Activated B cell treated with CpG ODN at 0.5 μM for 24 hours (primary cell): ENCODE data around the gene C1orf159. TPM values are rescaled to one million over a fixed set of nuclear protein-coding genes. Genes with fewer than 3 reads are reported as not detected.

Experiments used
- ATAC-seq: fragments of 200-7000 bp; cut with Tn5 transposase; one replicate; pipeline ENCODE4 v1.10.0; 2021; ENCODE audit warnings: low read depth, mild to moderate bottlenecking, moderate library complexity
- CTCF ChIA-PET: fragments of 350-600 bp; sonication (Branson Sonifier 250); formaldehyde crosslinking; loops from one replicate; lab custom pipeline; 2021; ENCODE audit warnings: antibody characterized with exemption; lab: Charles Lee
- POLR2A ChIA-PET: fragments of 350-600 bp; sonication (Branson Sonifier 250); formaldehyde crosslinking; loops from one replicate; lab custom pipeline; 2021; ENCODE audit warnings: antibody characterized with exemption; lab: Charles Lee
- DNase-seq: peaks from one replicate; pipeline ENCODE4 v3.0.0; 2022
- H3K27ac Mint-ChIP-seq: one replicate; pipeline ENCODE4 v1.8.0; 2020; ENCODE audit warnings: mixed read lengths
- H3K27me3 Mint-ChIP-seq: one replicate; pipeline ENCODE4 v1.8.0; 2021; ENCODE audit warnings: mixed read lengths
- H3K36me3 Mint-ChIP-seq: one replicate; pipeline ENCODE4 v1.8.0; 2021; ENCODE audit warnings: low read depth, mixed read lengths
- H3K4me1 Mint-ChIP-seq: one replicate; pipeline ENCODE4 v1.8.0; 2021; ENCODE audit warnings: mixed read lengths
- H3K4me3 Mint-ChIP-seq: one replicate; pipeline ENCODE4 v1.8.0; 2020; ENCODE audit warnings: mild to moderate bottlenecking, mixed read lengths
- H3K9me3 Mint-ChIP-seq: one replicate; pipeline ENCODE4 v1.8.0; 2020; ENCODE audit warnings: mixed read lengths
- CTCF ChIP-seq: fragments of 200-600 bp; IDR thresholded peaks from one replicate; pipeline ENCODE4 v1.8.0; 2022; ENCODE audit warnings: antibody characterized with exemption, mild to moderate bottlenecking
- intact Hi-C: fragments of 100-400 bp; cut with micrococcal nuclease; formaldehyde crosslinking; loops from one replicate; pipeline ENCODE4 v1.15.1; 2024
- total RNA-seq: library from RNA; stranded (reverse); gene quantifications from 2 replicates; pipeline ENCODE4 v1.2.3, GENCODE V29; 2022

C1orf159 gene
- total RNA-seq, 1 donor from 2014 or later = 26.5 TPM

- DNase-seq = no peak
- POLR2A ChIA-PET = interaction anchor here (0.7 kb wide), 1 partner anchor 11 kb away, joined by 3 read pairs; no protein-coding TSS in a partner anchor
- no peak overlapping the region for H3K27ac Mint-ChIP-seq
- H3K4me1 Mint-ChIP-seq = peaks cover 12% of the 10 kb centered on the region
- H3K27me3 Mint-ChIP-seq = peaks cover 9% of the 10 kb centered on the region
- H3K4me3 Mint-ChIP-seq = no peak overlapping the region
- intact Hi-C loops = no loop called here
- CTCF ChIA-PET = no interaction called here
- H3K9me3 Mint-ChIP-seq = no peaks in the 10 kb centered on the region
- no peak for TF ChIP-seq CTCF
- ATAC-seq = no peak
- no peaks in the 10 kb centered on the region for H3K36me3 Mint-ChIP-seq
These were observed 62.2 kb downstream of the C1orf159 start for GRCh38 chr1:1053682-1054081.

GRCh38 chr1:1053022-1053421 lies 62.9 kb downstream of the C1orf159 start:
- no peak for DNase-seq
- TF ChIP-seq CTCF = no peak
- H3K27ac Mint-ChIP-seq = no peak overlapping the region
- H3K27me3 Mint-ChIP-seq = peaks cover 4% of the 10 kb centered on the region
- CTCF ChIA-PET = no interaction called here
- peaks cover 6% of the 10 kb centered on the region for H3K4me1 Mint-ChIP-seq
- H3K36me3 Mint-ChIP-seq = no peaks in the 10 kb centered on the region
- no peaks in the 10 kb centered on the region for H3K9me3 Mint-ChIP-seq
- ATAC-seq = no peak
- POLR2A ChIA-PET = no interaction called here
- no peak overlapping the region for H3K4me3 Mint-ChIP-seq
- intact Hi-C loops = no loop called here

GRCh38 chr1:1052003-1052840 lies 63.7 kb downstream of the C1orf159 start:
- Mint-ChIP-seq H3K4me1 (peaks cover 3% of the 10 kb centered on the region), H3K27me3 (no peaks in the 10 kb centered on the region), H3K9me3 (no peaks in the 10 kb centered on the region), H3K27ac (no peak overlapping the region), H3K36me3 (no peaks in the 10 kb centered on the region), H3K4me3 (no peak overlapping the region)
- ChIA-PET POLR2A (interaction anchor here (0.9 kb wide), 1 partner anchor 10 kb away, joined by 3 read pairs; no protein-coding TSS in a partner anchor), CTCF (no interaction called here)
- intact Hi-C loops = no loop called here
- ATAC-seq (no peak), DNase-seq (no peak)
- TF ChIP-seq CTCF = no peak

- DNase-seq = no peak
- Mint-ChIP-seq H3K4me1 (peaks cover 3% of the 10 kb centered on the region), H3K9me3 (no peaks in the 10 kb centered on the region), H3K27me3 (no peaks in the 10 kb centered on the region), H3K36me3 (no peaks in the 10 kb centered on the region), H3K4me3 (no peak overlapping the region), H3K27ac (no peak overlapping the region)
- ChIA-PET CTCF (interaction anchor here (1.2 kb wide), 1 partner anchor 12 kb away, joined by 6 read pairs; no protein-coding TSS in a partner anchor), POLR2A (interaction anchor here (0.9 to 1.5 kb wide), 4 partner anchors 8 to 13 kb away, joined by 3 to 8 read pairs (median 5); no protein-coding TSS in a partner anchor)
- intact Hi-C loops = no loop called here
- TF ChIP-seq CTCF = no peak
- ATAC-seq = no peak
These were observed 64.6 kb downstream of the C1orf159 start for GRCh38 chr1:1051127-1051810.

- POLR2A ChIA-PET = interaction anchor here (0.9 to 1.5 kb wide), 3 partner anchors 9 to 13 kb away, joined by 5 to 8 read pairs (median 5); no protein-coding TSS in a partner anchor
- Mint-ChIP-seq H3K9me3 (no peaks in the 10 kb centered on the region), H3K4me3 (peak overlapping the region; percentile 56), H3K36me3 (no peaks in the 10 kb centered on the region), H3K4me1 (peaks cover 3% of the 10 kb centered on the region), H3K27ac (peak overlapping the region; percentile 53), H3K27me3 (no peaks in the 10 kb centered on the region)
- intact Hi-C loops = loop anchor here (1.0 kb wide), 2 partner anchors 9 to 11 kb away; no protein-coding TSS in a partner anchor
- CTCF ChIA-PET = interaction anchor here (1.2 kb wide), 1 partner anchor 13 kb away, joined by 6 read pairs; no protein-coding TSS in a partner anchor
- DNase-seq (no peak), ATAC-seq (peak; percentile 88)
- TF ChIP-seq CTCF = no peak
These were observed 65.3 kb downstream of the C1orf159 start for GRCh38 chr1:1050577-1051052.
